AG09309 (cell line): ENCODE results near the gene USP37.
A peak's percentile ranks its signal among the peaks of the same experiment; 100 is the strongest.

Experiments
- DNase-seq: peaks from one replicate; pipeline ENCODE4 v3.0.0-alpha.2; 2010; ENCODE audit warnings: low read depth
- H3K4me3 ChIP-seq: 2 replicates; pipeline ENCODE4 v1.5.1; 2011; ENCODE audit warnings: mild to moderate bottlenecking, low read depth, low read length, moderate library complexity; ENCODE audit not compliant: control insufficient read depth
- CTCF ChIP-seq: IDR thresholded peaks from 2 replicates; pipeline ENCODE4 v1.5.1; 2011; ENCODE audit warnings: mild to moderate bottlenecking, low read depth, low read length, inconsistent platforms; ENCODE audit not compliant: insufficient read depth, control insufficient read depth; ENCODE audit errors: missing control alignments

USP37 gene, protein sequence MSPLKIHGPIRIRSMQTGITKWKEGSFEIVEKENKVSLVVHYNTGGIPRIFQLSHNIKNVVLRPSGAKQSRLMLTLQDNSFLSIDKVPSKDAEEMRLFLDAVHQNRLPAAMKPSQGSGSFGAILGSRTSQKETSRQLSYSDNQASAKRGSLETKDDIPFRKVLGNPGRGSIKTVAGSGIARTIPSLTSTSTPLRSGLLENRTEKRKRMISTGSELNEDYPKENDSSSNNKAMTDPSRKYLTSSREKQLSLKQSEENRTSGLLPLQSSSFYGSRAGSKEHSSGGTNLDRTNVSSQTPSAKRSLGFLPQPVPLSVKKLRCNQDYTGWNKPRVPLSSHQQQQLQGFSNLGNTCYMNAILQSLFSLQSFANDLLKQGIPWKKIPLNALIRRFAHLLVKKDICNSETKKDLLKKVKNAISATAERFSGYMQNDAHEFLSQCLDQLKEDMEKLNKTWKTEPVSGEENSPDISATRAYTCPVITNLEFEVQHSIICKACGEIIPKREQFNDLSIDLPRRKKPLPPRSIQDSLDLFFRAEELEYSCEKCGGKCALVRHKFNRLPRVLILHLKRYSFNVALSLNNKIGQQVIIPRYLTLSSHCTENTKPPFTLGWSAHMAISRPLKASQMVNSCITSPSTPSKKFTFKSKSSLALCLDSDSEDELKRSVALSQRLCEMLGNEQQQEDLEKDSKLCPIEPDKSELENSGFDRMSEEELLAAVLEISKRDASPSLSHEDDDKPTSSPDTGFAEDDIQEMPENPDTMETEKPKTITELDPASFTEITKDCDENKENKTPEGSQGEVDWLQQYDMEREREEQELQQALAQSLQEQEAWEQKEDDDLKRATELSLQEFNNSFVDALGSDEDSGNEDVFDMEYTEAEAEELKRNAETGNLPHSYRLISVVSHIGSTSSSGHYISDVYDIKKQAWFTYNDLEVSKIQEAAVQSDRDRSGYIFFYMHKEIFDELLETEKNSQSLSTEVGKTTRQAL

DNA sequence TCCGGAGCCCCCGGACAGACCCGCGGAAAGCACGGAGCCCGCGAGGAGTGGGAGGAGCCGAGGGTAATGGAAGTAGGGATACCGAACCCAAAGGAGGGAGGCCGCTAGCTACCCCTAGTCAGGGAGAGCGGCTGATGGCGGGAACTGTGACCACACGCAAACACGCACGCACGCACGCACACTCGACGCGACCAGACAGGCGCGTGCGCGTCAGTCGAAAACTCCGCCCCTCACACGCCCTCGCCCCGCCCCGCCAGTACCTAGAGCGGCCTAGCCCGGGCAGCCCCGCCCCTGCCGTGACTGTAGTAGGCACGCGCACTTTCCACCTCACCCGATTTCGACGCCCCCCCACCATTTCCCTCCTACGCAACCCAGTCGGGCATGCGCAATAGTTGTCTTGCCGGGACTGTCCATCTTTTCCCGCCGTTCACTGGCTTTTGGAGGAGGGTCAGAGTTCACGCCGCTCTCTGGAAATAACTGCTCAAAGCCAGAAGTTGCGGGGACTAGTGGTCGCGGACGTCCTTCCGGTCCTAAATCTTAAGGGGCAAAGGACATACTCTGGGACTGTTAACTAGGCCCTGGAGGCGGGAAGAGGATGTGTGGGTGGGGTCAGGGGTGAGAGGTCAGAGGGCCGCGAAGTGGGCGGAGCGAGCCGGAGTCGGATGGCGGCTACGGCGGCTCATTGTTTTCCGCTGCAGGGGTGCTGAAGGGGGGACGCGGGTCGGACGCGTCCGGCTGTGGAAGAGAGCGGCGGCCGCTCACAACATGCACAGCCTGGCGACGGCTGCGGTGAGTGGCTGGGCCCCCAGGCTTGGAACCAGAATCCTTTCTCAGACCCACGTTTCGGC lies at the start of gene USP37, which contains the start of gene CNOT9:
USP37 (minus strand) TSS at position 162 of the 848 bp plus-strand sequence. CDS start 9,698 bp downstream, outside the sequence.
CNOT9 (plus strand) TSS at position 650 of the 848 bp plus-strand sequence; CDS start at position 766, 116 bp downstream.
- peak; percentile 86 for DNase-seq
- peak within 1 kb of the TSS; percentile 86 for H3K4me3 ChIP-seq
- TF ChIP-seq CTCF: no peak

- TF ChIP-seq CTCF: no peak
- no peak overlapping the region for H3K4me3 ChIP-seq
- no peak for DNase-seq
Measured at GRCh38 chr2:218615868-218616315, 47.7 kb upstream of the USP37 start.

- DNase-seq: peak; percentile 46
- peak within 1 kb of the TSS; percentile 5 for H3K4me3 ChIP-seq
- TF ChIP-seq CTCF: peak; percentile 30
Measured at GRCh38 chr2:218607436-218608115, 39.4 kb upstream of the USP37 start, which contains the start of gene PLCD4. PLCD4 (plus strand) TSS chr2:218607899; CDS start chr2:218615740, 7,841 bp downstream.

GRCh38 chr2:218605432-218605831 lies 37.3 kb upstream of the USP37 start:
- DNase-seq: no peak
- no peak for TF ChIP-seq CTCF
- no peak overlapping the region for H3K4me3 ChIP-seq

GRCh38 chr2:218585541-218585940 lies 17.4 kb upstream of the USP37 start:
- DNase-seq: no peak
- TF ChIP-seq CTCF: no peak
- H3K4me3 ChIP-seq: no peak overlapping the region
